Activated T-helper 1 cell treated with anti-CD3 and anti-CD28 coated beads, Interleukin-2, amount 50 U/mL, for 16 hours (primary cell): ENCODE measurements around the gene GRB10.
A peak's percentile ranks its signal among the peaks of the same experiment; 100 is the strongest.

ENCODE experiments used
- DNase-seq, 2 donors: peaks; one replicate each; pipeline ENCODE4 v3.0.0-alpha.2; 2020; ENCODE audit warnings: low read depth in 1 of 2, low spot score in 1 of 2

GRB10 gene

GRCh38 chr7:50674896-50675835 is 107.5 kb downstream of the GRB10 start:
- no peak for DNase-seq

GRCh38 chr7:50674299-50674698 is 108.4 kb downstream of the GRB10 start:
- DNase-seq, result no peak

GRCh38 chr7:50673096-50673495 is 109.6 kb downstream of the GRB10 start:
- DNase-seq, result no peak

GRCh38 chr7:50672045-50672444 is 110.7 kb downstream of the GRB10 start:
- DNase-seq, result no peak

- no peak for DNase-seq
Observed at GRCh38 chr7:50671386-50671785, 111.3 kb downstream of the GRB10 start.

GRCh38 chr7:50669890-50670289 is 112.8 kb downstream of the GRB10 start:
- DNase-seq, result no peak

- DNase-seq, result no peak
Observed at GRCh38 chr7:50667789-50668226, 114.9 kb downstream of the GRB10 start.

GRCh38 chr7:50667338-50667737 is 115.4 kb downstream of the GRB10 start:
- no peak for DNase-seq

GRCh38 chr7:50666124-50666496 is 116.6 kb downstream of the GRB10 start:
- DNase-seq, result no peak

- no peak for DNase-seq
Observed at GRCh38 chr7:50665403-50666123, 117.1 kb downstream of the GRB10 start.

- DNase-seq, result no peak
Observed at GRCh38 chr7:50664937-50665336, 117.8 kb downstream of the GRB10 start.

- no peak for DNase-seq
Observed at GRCh38 chr7:50664461-50664922, 118.2 kb downstream of the GRB10 start.

GRCh38 chr7:50663396-50664102 is 119.1 kb downstream of the GRB10 start:
- DNase-seq, result no peak

GRCh38 chr7:50662996-50663395 is 119.7 kb downstream of the GRB10 start:
- DNase-seq, result no peak

- no peak for DNase-seq
Observed at GRCh38 chr7:50662041-50662694, 120.5 kb downstream of the GRB10 start.

- no peak for DNase-seq
Observed at GRCh38 chr7:50661345-50662040, 121.2 kb downstream of the GRB10 start.

- DNase-seq, result no peak
Observed at GRCh38 chr7:50660830-50661175, 121.9 kb downstream of the GRB10 start.

- DNase-seq, result peak in 1 of 2 donors; percentile 20
Observed at GRCh38 chr7:50660040-50660829, 122.5 kb downstream of the GRB10 start.

- DNase-seq, result no peak
Observed at GRCh38 chr7:50659329-50659965, 123.2 kb downstream of the GRB10 start.
